GM20000 (cell line): ENCODE measurements around the gene CAPN15.
"Not testable (repeated sequence)": the region's sequence is repeated elsewhere in the genome, so short reads cannot be mapped to it uniquely, and the experiment has no call there.

Experiments used
- DNase-seq: peaks from one replicate; pipeline ENCODE4 v3.0.0; 2012; ENCODE audit warnings: low spot score
- CTCF ChIP-seq: IDR thresholded peaks from 2 replicates; pipeline ENCODE4 v1.5.1; 2012; ENCODE audit warnings: mild to moderate bottlenecking, control low read depth; ENCODE audit errors: extremely low read depth, missing control alignments

Gene CAPN15

DNA sequence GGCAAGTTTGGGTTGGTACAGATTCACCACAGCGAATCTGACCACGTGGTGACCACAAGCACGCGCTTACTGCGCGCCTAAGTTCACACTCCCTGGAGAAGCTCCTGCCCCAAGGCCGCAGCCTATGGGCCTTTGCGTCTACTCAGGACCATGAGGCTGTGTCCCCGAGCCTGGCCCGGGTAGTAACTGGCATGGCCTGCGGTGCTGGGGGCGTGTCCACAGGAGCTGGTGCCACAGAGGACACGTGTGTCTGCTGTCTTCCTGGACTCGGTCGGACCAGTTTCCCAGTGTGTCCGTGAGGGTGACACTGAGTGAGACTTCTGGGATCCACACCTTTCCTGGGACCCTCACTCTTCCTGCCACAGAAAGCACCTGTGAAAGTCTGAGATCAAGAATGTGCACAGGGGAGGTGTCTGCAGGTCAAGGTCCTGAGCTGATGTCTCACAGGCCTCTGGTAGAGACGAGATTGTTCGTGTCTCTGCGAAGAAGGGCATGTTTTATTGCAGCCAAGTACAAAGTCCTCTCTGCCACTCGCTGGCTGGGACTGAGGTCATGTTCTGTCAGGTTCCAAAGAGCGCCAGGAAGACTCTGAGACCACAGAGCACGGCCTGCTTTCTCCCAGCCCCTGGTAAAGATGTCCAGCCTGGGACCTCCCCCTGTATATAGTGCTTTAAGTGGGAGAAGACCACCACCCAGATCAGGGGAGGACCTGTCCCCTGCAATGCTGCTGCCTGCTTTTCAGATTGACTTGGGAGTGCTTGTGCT, 25.2 kb upstream of the CAPN15 start:
- no peak for DNase-seq
- no peak for TF ChIP-seq CTCF

DNA sequence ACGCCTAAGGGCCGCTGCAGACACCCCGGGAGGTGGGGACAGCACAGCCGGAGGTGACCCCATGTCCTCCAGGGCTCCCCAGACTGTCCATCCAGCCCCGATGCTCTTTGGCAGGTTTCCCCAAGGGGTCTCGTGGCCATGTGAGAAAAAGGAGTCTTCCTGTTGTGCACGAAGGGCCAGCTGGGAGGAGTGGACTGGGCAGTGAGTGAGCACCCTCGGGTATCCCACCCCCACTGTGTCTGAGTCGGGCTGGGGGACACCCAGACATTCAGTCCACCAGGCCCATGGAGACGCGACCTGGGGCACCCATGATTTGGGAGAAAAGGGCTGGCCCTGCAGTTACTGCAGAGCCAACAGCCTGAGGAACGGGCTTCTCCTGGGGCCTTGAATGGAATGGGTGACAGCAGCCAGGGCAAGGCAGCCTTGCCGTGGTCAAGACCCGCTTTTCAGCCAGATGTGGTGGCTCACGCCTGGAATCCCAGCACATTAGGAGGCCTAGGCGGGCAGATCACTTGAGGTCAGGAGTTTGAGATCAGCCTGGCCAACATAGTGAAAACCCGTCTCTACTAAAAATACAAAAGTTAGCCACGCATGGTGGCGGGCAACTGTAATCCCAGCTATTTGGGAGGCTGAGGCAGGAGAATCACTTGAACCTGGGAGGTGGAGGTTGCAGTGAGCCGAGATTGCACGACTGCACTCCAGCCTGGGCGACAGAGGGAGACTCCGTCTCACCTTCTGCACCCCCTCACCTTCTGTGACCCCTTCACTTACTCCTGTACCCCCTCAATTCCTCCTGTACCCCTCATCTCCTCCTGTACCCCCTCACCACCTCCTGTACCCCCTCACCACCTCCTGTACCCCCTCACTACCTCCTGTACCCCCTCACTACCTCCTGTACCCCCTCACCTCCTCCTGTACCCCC, 24.1 kb upstream of the CAPN15 start:
- DNase-seq, result no peak
- TF ChIP-seq CTCF, result no peak

GRCh38 chr16:505479-506245, 21.9 kb upstream of the CAPN15 start:
- DNase-seq, result no peak
- no peak for TF ChIP-seq CTCF

- no peak for TF ChIP-seq CTCF
- DNase-seq, result no peak
Observed at GRCh38 chr16:506246-506546, 21.3 kb upstream of the CAPN15 start.

- DNase-seq, result not testable (repeated sequence)
Observed at GRCh38 chr16:507527-507926, 20.0 kb upstream of the CAPN15 start.

DNA sequence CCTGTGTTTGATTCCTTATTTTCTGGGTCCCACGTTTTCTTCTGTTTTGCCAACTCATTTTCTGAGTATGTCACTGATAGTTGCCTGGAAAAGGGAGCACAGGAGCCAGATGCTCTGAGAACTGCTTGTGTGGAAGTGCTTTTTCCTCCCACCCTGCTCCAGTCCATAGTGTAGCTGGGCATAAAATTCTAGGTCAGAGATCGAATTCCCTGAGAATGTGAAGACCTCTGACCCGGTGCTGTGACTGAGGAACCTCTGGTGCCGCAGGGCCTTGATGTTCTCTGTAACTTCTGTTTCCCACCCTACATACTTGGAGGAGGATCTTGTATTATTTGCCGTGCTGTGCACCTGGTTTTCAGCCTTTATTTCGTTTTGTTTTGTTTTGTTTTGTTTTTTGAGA, 19.5 kb upstream of the CAPN15 start:
- TF ChIP-seq CTCF, result no peak

GRCh38 chr16:508884-509736, 18.4 kb upstream of the CAPN15 start:
- no peak for DNase-seq
- no peak for TF ChIP-seq CTCF

More for the DNA sequence above, 19.5 kb upstream of the CAPN15 start:
- DNase-seq, result no peak
